ENCODE results near the gene ZG16. TPM values are rescaled to one million over a fixed set of nuclear protein-coding genes. Genes with fewer than 3 reads are reported as not detected.

ZG16 gene
- total and polyA plus RNA-seq, 9 of the 15 experiments (the other 6 are each of a cell fraction or from before 2014, with no cell fraction given), result 0.04 TPM; not detected in 8

- TF ChIP-seq, protein P1, sequence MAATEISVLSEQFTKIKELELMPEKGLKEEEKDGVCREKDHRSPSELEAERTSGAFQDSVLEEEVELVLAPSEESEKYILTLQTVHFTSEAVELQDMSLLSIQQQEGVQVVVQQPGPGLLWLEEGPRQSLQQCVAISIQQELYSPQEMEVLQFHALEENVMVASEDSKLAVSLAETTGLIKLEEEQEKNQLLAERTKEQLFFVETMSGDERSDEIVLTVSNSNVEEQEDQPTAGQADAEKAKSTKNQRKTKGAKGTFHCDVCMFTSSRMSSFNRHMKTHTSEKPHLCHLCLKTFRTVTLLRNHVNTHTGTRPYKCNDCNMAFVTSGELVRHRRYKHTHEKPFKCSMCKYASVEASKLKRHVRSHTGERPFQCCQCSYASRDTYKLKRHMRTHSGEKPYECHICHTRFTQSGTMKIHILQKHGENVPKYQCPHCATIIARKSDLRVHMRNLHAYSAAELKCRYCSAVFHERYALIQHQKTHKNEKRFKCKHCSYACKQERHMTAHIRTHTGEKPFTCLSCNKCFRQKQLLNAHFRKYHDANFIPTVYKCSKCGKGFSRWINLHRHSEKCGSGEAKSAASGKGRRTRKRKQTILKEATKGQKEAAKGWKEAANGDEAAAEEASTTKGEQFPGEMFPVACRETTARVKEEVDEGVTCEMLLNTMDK (IDR thresholded peaks at IDR 0.05; ENCODE audit: borderline replicate concordance, insufficient read depth, low read depth, low read length, poor library complexity, severe bottlenecking), result peak; percentile 53
- TF ChIP-seq ZNF668 (CRISPR knock-in tag; IDR thresholded peaks at IDR 0.05), result 0 out of 2 replicates have a peak, but pooled peaks have one; percentile 19
- no peak for TF ChIP-seq ZNF707 (CRISPR knock-in tag; conservative IDR thresholded peaks at IDR 0.05)
- TF ChIP-seq ZNF830 (CRISPR knock-in tag; IDR thresholded peaks at IDR 0.05), result 0 out of 2 replicates have a peak, but pooled peaks have one; percentile 43
- TF ChIP-seq CBX8 (IDR thresholded peaks at IDR 0.05; ENCODE audit: borderline replicate concordance, extremely low read depth, low read depth, low read length, poor library complexity, severe bottlenecking), result no peak
- peak in 1 of 2 experiments; percentile 98; a peak in 2 of 4 replicates for TF ChIP-seq TRIM24 (IDR thresholded peaks at IDR 0.05)
- TF ChIP-seq ZEB2 (IDR thresholded peaks at IDR 0.05), result peak; percentile 90; the same call in 1 of the 2 replicates
- peak; percentile 93 for TF ChIP-seq EGR1 (conservative IDR thresholded peaks at IDR 0.05)
- TF ChIP-seq, protein P2, sequence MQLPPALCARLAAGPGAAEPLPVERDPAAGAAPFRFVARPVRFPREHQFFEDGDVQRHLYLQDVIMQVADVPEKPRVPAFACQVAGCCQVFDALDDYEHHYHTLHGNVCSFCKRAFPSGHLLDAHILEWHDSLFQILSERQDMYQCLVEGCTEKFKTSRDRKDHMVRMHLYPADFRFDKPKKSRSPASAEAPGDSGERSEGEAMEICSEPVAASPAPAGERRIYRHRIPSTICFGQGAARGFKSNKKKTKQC (CRISPR knock-in tag; IDR thresholded peaks at IDR 0.05), result no peak; the same call in 1 of the 2 replicates
- peak; percentile 76; the same call in 1 of the 2 replicates for TF ChIP-seq GTF2F1 (IDR thresholded peaks at IDR 0.05; ENCODE audit: low read depth, low read length)
- TF ChIP-seq, protein P3, sequence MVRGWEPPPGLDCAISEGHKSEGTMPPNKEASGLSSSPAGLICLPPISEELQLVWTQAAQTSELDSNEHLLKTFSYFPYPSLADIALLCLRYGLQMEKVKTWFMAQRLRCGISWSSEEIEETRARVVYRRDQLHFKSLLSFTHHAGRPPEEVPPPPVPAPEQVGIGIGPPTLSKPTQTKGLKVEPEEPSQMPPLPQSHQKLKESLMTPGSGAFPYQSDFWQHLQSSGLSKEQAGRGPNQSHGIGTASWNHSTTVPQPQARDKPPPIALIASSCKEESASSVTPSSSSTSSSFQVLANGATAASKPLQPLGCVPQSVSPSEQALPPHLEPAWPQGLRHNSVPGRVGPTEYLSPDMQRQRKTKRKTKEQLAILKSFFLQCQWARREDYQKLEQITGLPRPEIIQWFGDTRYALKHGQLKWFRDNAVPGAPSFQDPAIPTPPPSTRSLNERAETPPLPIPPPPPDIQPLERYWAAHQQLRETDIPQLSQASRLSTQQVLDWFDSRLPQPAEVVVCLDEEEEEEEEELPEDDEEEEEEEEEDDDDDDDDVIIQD (CRISPR knock-in tag; IDR thresholded peaks at IDR 0.05), result no peak
- peak; percentile 60; the same call in 1 of the 2 replicates for TF ChIP-seq TEAD4 (IDR thresholded peaks at IDR 0.05; ENCODE audit: low read length)
- TF ChIP-seq TEAD4 (CRISPR knock-in tag; IDR thresholded peaks at IDR 0.05; ENCODE audit: borderline replicate concordance), result no peak
- TF ChIP-seq NR4A1 (CRISPR knock-in tag; IDR thresholded peaks at IDR 0.05), result no peak
- TF ChIP-seq NR4A1 (tag; IDR thresholded peaks at IDR 0.05), result no peak
- TF ChIP-seq ZNF780A (CRISPR knock-in tag; IDR thresholded peaks at IDR 0.05), result no peak
- no peak for TF ChIP-seq NFE2L1 (tag; IDR thresholded peaks at IDR 0.05; ENCODE audit: borderline replicate concordance, low read depth)
- no peak for TF ChIP-seq POLR3A (IDR thresholded peaks at IDR 0.05; ENCODE audit: borderline replicate concordance, extremely low read depth, insufficient read depth, insufficient read length)
- 0 out of 2 replicates have a peak, but pooled peaks have one; percentile 22 for TF ChIP-seq ZNF232 (CRISPR knock-in tag; IDR thresholded peaks at IDR 0.05)
Observed at GRCh38 chr16:29790183-29790948, 12.3 kb downstream of the ZG16 start, which contains the start of gene KIF22 (continued).
